ENCODE data around the gene TRIM28.

DNA sequence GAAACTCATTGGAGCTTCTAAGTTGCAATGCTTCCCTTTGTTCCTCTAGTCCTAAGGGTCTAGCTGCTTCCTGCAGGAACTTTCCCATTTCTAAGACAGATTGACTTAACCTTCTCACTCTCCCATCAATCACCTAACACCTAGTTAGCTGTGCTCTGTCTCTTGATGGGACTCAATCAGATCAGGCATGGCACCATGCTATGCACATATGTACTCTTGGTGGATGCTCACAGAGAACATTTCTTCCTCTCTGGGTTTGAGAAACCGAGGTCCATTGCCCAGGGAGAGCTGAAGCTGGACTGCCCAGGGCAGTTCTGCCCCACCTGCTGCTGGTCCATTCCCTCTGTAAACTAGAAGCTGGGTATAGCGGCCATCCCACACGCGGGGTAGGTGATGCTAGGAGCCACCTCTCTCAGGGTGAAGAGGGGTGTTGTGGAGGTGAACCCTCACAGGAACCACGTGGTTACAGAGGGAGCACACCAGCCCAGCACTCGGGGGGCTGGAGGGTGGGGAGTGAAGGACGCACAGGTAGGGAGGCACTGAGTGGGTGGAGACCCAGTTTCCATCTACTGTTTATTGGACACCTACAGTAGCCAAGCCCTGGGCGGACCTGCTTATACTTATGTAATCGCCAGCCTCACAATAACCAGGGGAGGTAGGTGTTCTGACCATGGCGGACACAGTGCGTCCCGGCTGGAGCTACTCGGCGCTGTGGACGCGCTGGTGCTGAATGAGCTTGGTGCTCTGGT lies 17.7 kb downstream of the TRIM28 start:
- TF ChIP-seq, protein P1, sequence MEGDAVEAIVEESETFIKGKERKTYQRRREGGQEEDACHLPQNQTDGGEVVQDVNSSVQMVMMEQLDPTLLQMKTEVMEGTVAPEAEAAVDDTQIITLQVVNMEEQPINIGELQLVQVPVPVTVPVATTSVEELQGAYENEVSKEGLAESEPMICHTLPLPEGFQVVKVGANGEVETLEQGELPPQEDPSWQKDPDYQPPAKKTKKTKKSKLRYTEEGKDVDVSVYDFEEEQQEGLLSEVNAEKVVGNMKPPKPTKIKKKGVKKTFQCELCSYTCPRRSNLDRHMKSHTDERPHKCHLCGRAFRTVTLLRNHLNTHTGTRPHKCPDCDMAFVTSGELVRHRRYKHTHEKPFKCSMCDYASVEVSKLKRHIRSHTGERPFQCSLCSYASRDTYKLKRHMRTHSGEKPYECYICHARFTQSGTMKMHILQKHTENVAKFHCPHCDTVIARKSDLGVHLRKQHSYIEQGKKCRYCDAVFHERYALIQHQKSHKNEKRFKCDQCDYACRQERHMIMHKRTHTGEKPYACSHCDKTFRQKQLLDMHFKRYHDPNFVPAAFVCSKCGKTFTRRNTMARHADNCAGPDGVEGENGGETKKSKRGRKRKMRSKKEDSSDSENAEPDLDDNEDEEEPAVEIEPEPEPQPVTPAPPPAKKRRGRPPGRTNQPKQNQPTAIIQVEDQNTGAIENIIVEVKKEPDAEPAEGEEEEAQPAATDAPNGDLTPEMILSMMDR (IDR thresholded peaks at IDR 0.05) = no peak
- no peak for TF ChIP-seq POLR2A (IDR thresholded peaks at IDR 0.05)
